Measurements from ENCODE around the gene ANAPC10.
A peak's percentile ranks its signal among the peaks of the same experiment; 100 is the strongest.
"Not testable (repeated sequence)": the region's sequence is repeated elsewhere in the genome, so short reads cannot be mapped to it uniquely, and the experiment has no call there.

ANAPC10 gene, protein sequence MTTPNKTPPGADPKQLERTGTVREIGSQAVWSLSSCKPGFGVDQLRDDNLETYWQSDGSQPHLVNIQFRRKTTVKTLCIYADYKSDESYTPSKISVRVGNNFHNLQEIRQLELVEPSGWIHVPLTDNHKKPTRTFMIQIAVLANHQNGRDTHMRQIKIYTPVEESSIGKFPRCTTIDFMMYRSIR
- 1.7 to 7.0 (median 4.3) reads per million in 17 experiments for total RNA-seq

GRCh38 chr4:145097821-145098674, at the start of gene ANAPC10, which contains the start of gene ABCE1:
ANAPC10 (minus strand) TSS chr4:145098196; CDS start chr4:145096099, 2,097 bp downstream.
ABCE1 (plus strand) TSS chr4:145098311; CDS start chr4:145104413, 6,102 bp downstream.
- peak; percentile 98 to 100 (median 99) for DNase-seq

DNA sequence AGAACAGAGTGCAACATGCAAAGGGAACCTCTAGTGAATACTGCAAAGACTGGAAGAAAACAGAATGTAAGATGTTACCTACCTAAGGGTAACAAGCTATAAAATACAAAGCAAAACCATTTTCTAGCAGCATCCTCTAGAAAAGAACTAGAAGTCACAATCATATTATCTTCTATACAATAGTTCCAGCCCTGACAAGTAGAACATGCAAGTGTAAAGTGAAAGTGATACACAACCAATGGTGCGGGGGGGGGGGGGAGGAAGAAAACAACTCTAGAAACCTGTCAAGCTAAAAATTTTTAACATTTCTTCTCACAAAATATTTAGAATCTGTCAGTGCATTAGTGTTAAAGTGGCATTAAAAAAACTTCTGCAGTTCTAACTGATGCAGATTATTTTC, 38.2 kb upstream of the ANAPC10 start:
- DNase-seq: not testable (repeated sequence)

DNA sequence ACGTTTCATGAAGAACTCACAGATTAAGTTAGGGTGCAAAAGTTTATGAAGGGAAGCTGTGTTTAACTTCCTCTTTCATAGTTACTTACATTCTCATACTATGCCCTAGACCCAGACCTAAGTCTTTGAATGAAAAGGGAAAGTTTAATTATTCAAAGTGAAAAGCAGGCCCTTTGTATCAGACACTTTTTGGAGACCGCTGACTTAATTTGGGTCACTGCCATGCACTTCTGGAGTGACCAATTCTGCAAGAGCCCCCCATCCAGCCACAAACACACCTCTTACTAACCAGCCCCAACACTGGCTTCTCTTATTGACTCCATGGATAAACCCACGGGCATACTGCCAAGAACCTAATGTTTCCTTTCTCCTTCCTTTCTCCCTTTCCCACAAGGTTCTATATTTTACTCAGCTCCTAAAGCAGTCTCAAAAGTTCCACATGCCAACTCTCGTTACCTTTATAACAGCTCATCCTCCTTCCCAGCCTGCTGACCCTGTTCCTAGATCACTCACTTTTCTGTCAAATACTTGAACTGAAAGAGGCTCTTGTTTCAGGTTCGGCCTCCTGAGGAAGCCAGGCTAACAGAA, 34.6 kb upstream of the ANAPC10 start:
- DNase-seq: peak; percentile 4 to 37 (median 11)

- no peak for DNase-seq
Measured at GRCh38 chr4:145131848-145132247, 33.9 kb upstream of the ANAPC10 start.

DNA sequence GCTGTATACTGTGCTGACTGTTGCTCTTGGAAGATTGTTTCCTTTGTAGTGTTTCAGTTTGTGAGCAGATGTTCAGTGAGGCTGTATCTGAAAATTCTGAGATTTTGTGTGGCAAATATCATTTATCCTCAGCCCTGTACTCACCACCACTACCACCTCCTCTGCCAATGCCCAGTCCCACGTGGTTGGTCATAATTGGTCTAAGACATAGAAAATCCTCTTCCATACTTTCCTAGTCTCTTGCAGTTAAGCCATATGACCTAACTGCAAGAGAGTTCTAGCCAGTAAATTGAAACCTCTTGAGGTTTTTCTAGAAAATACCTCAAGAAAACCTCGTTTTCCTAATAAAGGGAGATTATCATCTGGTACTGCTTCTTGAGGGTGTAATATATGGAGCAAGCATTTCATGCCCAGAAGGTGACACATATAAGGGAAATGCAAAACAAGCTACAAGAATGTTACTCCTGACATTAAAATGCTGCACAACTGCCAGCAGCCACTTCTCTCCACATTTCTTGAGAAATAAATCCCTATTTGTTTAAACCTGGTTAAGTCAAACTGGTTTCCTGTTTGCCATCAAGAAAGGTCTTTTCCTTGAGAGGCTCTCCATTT, 32.9 kb upstream of the ANAPC10 start:
- no peak for DNase-seq

DNA sequence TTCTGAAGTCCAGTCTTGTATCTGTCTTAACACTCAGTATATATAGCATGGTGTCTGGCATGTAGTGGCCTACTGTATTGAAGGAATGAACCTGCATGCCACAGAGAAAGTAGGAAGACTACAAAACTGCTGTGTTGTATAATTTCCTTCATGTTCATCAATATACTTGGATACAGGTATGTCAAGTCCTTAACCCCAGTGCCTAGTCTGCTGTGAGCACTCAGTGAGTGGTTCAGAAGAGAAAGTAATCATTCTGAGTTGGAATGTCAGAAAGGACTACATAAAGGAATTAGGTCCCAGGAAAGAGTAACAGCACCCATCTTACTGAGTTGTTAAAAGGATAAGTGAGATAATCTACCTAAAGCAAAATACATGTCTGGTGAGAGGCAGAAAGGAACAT, 32.1 kb upstream of the ANAPC10 start:
- no peak for DNase-seq

DNA sequence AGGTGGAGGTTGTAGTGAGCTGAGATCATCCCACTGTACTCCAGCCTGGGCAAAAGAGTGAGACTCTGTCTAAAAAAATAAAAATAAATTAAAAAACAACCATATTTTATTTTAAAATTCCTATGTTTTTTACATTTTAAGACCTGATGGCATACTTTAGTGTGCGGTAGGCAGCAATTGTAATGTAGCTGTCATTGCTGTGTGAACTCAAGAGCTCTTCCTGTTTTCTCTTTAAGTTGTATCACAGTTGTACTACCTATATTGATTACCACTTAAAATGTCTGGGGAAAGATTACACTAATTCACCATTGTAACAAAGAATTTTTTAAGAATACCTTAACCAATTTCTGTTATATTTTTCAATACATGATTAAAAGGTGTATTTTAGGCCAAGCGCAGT, 27.4 kb upstream of the ANAPC10 start:
- no peak for DNase-seq

GRCh38 chr4:145108128-145108527, 10.1 kb upstream of the ANAPC10 start:
- no peak for DNase-seq

DNA sequence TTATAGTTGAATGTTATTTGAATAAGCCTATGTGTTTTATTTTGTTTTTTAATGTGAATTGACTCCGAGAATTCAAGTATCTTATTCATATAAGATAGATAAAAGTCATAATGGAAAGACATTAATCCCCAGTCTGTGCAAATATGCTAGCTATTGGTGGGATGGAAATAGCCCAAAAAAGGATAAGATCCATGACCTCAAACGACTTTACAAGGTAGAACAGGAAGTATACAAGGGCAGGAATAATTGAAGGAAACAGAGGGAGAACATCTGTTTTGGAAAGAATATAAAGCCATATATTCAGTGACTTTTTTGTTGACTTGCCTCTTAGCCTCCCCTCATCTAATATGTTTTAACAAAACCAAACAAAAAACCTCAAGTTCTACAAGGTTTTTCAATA, 9.1 kb upstream of the ANAPC10 start:
- DNase-seq: no peak

- peak; percentile 56 to 89 (median 76) for DNase-seq
Measured at GRCh38 chr4:145103496-145103895, 5.5 kb upstream of the ANAPC10 start.

- no peak for DNase-seq
Measured at GRCh38 chr4:145102619-145103018, 4.6 kb upstream of the ANAPC10 start.

GRCh38 chr4:145101091-145101490, 3.1 kb upstream of the ANAPC10 start:
- DNase-seq: no peak

- peak in 2 of 4 experiments; percentile 34 to 51 for DNase-seq
Measured at GRCh38 chr4:145099653-145100052, 1.7 kb upstream of the ANAPC10 start.

- peak; percentile 68 to 88 (median 72) for DNase-seq
Measured at GRCh38 chr4:145098675-145099037, 660 bp upstream of the ANAPC10 start.

DNA sequence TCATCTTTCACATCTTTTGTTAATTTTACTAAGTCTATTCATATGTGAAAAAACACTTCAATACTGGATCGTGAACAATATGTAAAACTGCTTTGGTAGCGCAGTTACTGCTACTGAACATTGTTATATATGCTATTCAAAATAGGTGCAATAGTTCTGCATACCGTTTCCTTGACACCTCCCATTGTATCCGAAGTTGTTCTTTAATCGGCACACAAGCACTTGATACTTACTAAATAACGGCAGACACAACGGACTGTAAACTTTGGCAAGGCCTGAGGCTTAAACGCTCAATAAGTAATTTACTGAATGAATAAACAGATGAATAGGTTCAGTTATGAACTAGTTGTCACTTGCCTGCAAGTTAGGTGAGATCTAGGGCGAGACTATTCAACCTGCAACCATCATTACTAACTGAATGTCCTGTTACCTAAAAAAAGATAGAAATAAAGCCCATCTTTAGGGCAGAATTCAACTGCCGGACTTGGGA, 620 bp downstream of the ANAPC10 start:
- peak in 1 of 4 experiments; percentile 2 for DNase-seq

DNA sequence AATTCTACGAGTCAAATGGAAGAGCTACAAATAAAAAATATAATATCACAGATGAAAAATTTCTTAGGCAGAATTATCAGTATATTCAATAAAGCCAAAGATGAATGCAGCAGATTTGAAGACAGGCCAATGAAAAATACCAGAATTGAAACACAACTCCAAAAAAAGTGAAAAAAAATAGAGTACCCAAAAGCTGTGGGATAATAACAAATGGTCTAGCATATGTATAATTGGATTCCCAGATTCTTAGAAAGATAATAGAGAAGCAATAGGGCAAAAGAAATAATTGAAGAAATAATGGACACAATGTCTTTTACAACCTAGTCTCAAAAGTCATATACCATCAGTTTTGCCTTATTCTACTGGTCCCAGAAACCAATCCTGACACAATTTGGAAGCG, 4.4 kb downstream of the ANAPC10 start:
- DNase-seq: no peak

- DNase-seq: peak in 2 of 4 experiments; percentile 54 to 62
Measured at GRCh38 chr4:145090380-145090779, 7.6 kb downstream of the ANAPC10 start.

GRCh38 chr4:145083891-145084605, 13.9 kb downstream of the ANAPC10 start:
- no peak for DNase-seq

DNA sequence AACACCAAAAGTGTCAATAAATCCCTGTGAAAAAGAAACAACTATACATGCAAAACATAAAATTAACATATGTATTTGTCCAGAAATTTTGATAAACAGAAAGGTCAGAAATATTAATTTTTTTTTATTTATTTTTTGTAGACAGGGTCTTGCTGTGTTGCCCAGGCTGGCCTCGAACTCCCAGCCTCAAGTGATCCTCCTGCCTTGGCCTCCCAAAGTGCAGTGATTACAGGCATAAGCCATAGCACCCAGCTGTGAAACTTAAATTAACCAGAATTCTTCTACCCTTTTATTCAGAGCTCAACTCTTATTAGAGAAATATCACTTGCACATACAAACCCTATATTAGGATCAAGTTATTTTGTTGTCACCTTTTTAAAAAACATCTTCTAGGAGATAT, 16.2 kb downstream of the ANAPC10 start:
- DNase-seq: no peak

- DNase-seq: no peak
Measured at GRCh38 chr4:145076469-145076855, 21.5 kb downstream of the ANAPC10 start.

DNA sequence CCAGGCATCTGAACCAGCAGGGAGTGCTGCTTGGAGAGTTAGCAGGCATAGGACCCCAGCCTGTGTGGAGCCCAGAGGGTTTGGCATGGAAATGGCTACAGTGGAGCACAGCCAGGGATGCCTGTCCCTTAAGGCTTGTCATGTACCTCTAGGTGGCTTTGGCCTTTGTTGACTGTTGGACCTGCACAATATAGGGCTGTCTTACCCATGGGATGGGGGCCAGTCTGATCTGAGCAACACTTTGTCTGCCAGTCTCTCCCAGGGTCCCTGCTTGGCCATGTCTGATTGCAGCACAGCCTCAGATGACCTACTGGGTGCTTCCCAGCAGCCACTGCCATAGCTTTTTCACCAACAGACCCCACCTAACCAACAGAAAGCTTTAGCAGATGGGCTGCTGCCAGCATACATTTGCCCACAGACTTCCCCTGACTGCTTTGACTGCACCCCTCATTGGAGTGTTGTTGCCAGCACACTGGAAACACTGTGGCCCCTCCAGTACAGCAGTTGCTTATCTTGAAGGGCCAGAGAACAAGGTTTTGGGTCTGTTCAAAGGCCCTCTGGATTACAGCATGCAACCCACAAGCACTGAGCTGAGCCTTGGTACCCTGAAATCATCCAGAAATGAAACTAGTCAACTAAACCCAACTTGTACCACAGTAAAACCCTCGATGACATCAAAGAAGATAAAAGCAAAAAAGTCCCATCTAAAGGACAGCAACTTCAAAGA, 22.1 kb downstream of the ANAPC10 start:
- no peak for DNase-seq

GRCh38 chr4:145071560-145071959, 26.4 kb downstream of the ANAPC10 start:
- DNase-seq: no peak
